Fibroblast of mammary gland (primary cell): ENCODE data around the gene C1orf159.

Source experiments
- DNase-seq: peaks from one replicate; pipeline ENCODE4 v3.0.0-alpha.2; 2010; ENCODE audit warnings: low read depth
- H3K4me3 ChIP-seq: 2 replicates; pipeline ENCODE4 v1.5.1; 2011; ENCODE audit warnings: low read depth, mild to moderate bottlenecking, low read length, moderate library complexity; ENCODE audit not compliant: control insufficient read depth
- TF ChIP-seq, protein P1 (sequence below): conservative IDR thresholded peaks from 2 replicates; pipeline ENCODE4 v1.5.1; 2011; ENCODE audit warnings: low read depth, low read length, inconsistent platforms; ENCODE audit not compliant: control insufficient read depth, insufficient read depth

C1orf159 gene

DNA sequence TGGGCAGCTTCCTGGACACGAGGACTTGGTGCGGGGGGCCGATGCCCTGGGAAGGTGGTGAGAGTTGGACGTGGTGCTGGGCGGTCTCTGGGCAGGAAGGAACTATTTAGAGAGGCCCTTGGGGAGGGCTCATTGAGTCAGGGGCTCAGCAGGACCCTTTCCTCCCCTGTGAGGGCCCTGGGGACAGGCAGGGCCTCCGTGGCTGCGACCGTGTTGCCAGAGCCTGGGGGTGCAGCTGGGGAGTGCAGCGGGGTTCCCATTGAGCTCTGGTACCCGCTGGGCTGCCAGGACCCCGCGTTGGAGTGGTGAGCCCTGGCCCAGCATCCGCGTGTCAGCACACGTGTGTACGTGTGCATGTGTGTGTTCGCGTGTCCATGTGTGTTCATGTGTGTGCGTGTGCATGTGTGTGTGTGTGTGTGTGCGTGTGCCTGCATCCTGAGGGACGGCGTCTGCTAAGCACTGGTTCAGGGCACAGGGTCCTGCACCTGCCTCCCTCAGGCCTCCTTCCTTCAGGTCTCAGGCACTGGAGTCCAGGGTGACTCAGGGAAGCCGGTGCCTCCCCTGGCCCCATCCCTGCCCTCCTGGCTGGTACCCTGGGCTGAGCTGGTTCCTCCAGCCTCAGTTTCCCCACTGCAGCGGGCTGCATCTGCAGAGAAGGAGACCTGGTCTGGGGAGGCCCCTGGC, 52.5 kb downstream of the C1orf159 start:
- TF ChIP-seq, protein P1, sequence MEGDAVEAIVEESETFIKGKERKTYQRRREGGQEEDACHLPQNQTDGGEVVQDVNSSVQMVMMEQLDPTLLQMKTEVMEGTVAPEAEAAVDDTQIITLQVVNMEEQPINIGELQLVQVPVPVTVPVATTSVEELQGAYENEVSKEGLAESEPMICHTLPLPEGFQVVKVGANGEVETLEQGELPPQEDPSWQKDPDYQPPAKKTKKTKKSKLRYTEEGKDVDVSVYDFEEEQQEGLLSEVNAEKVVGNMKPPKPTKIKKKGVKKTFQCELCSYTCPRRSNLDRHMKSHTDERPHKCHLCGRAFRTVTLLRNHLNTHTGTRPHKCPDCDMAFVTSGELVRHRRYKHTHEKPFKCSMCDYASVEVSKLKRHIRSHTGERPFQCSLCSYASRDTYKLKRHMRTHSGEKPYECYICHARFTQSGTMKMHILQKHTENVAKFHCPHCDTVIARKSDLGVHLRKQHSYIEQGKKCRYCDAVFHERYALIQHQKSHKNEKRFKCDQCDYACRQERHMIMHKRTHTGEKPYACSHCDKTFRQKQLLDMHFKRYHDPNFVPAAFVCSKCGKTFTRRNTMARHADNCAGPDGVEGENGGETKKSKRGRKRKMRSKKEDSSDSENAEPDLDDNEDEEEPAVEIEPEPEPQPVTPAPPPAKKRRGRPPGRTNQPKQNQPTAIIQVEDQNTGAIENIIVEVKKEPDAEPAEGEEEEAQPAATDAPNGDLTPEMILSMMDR, result no peak
- DNase-seq, result no peak

DNA sequence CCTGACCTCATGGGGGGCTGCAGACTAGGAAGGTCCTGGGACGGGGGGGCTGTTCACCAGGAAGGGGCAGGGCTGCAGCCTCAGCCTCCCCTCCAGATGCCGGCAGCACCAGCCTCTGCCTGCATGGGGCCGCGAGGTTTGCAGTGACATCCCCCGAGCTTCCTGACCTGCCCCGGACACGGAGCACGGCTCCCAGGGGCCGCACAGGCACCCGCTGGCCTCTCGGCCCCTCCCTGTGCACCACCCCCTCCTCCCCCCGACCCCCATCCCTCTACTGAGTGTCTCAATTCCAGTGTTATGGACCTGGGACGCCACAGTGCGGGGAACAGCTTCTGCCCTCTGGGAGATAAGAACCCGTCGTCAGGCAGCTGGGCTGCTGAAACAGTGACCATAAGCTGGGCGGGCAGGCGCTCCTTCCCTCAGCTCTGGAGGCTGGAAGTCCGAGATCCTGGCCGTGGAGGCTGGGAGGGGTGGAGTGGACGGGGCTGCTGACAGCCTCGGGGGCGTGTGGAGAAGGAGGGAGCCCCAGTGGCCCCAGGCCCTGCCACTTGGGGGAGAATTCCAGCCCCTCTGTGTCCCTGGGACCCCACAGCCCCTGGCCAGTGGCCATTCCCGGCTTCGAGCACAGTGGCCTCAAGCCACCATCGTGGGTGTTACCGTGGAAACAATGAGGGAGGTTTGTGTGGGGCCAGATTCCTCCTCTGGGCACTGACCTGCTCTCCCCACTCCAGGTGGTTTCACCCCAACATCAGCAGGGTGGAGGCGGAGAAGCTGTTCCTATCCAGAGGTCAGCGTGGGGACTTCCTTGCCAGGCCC, 53.3 kb downstream of the C1orf159 start:
- no peak overlapping the region for H3K4me3 ChIP-seq
- TF ChIP-seq, protein P1, result no peak
- peak; percentile 13 for DNase-seq

More for the DNA sequence above, 52.5 kb downstream of the C1orf159 start:
- no peak overlapping the region for H3K4me3 ChIP-seq

DNA sequence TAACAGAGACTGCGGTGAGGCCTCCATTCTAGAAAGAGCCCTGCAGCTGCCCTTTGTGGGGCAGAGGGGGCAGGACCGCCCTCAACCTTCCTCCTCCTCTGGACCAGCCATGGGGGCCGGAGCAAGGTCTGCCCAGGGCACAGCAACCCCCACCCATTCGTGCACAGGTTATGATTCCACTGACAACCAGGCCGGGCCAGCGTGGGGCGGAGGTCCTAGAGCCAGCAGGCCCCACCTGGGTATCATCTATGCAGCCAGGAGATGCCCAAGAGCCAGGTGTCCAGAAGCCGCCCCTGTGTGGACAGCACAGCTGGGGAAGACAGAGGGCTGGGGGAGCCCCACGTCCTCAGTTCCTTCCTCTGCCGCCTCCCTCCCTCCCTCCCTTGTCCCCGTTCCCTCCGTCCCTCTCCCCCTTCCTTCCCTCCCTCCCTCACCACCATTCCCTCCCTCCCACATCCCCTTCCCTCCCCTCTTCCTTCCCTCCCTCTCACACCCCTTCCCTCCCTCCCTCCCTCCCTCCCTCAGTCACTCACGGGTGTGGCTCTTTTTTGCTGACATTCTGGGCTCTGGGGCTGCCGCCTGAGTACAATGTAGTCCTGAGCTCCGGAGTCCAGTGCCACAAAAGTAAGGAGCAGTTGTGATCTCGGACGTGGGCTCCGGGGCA, 54.1 kb downstream of the C1orf159 start:
- TF ChIP-seq, protein P1, result no peak
- peak; percentile 11 for DNase-seq
- no peak overlapping the region for H3K4me3 ChIP-seq

DNA sequence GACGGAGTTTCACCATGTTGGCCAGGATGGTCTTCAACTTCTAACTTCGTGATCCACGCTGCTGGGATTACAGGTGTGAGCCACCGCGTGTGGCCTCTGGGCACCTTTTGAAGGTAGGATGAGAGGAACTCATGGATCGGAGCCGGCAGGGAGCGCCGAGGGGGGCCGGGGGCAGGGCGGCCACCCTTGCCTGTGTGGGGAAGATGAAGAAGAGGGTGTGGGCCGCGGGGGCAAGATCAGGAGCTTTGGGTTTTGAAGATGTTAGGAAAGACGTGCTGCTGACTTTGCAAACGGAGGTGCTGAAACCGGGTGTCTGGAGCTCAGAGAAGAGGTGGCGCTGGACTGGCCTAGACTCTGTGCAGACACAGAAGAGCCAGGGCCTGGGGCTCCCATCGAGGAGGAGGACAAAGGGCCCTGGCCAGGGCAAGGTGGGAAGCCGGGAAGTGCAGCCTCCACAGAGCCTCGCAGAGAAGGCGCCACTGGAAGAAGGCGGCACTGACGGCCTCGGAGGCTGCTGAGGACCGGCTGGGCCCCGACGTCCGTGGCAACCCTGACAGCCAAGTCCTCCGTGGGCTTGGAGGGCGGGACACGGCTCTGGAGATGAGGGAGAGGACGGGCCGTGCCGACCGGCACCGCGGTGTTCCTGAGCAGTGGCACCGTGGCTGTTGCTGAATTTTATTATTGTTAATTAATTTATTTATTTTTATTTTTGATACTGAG, 55.4 kb downstream of the C1orf159 start:
- no peak overlapping the region for H3K4me3 ChIP-seq
- TF ChIP-seq, protein P1, result no peak
- no peak for DNase-seq

DNA sequence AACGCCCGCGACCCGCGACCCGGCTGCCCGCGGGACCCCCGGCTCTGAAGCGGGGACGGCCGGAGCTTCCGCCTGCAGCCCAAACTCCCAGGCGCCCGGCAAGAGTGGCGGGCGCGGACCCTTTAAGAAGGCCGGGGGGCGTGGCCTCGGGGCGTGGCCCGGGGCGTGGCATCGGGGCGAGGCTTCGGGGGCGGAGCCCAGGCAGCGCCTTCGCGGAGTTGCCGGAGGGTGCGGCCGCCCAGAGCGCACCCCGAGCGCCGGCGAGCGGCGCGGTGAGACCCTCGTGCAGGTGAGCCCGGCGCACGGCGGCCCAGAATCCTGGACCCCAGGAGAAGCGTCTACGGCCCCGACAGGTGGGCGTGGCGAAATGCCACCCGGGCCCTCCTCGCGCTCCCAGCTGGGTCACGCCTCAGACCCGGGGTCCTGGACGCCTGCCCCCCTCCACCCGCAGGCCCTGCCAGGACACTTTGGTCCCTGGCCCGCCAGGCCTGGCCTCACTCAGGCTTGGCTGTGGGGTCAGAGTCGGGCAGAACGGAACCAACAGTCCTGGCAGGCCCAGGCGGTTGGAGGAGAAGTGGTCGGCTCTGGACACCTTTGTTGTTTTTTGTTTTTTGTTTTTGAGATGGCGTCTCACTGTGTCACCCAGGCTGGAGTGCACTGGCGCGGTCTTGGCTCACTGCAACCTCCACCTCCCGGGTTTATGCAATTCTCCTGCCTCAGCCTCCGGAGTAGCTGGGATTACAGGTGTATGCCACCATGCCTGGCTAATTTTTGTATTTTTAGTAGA, 56.2 kb downstream of the C1orf159 start:
- TF ChIP-seq, protein P1, result no peak
- peak overlapping the region; percentile 16 for H3K4me3 ChIP-seq
- peak; percentile 53 for DNase-seq
